ENCODE data around the gene GBA3.

GBA3 gene

GRCh38 chr4:22661443-22661842 lies 31.3 kb upstream of the GBA3 start:
- H3F3A ChIP-seq (ENCODE audit: insufficient read depth, low read length): no peaks in the 10 kb centered on the region
- no peaks in the 10 kb centered on the region for H3K79me2 ChIP-seq (ENCODE audit: insufficient read depth, low read length)
- no peaks in the 10 kb centered on the region for H3K9me3 ChIP-seq (ENCODE audit: low read length)
- H3K9ac ChIP-seq (ENCODE audit: low read length): no peak overlapping the region
- no peak overlapping the region for H3K4me2 ChIP-seq (ENCODE audit: low read length)
- H3K27ac ChIP-seq (ENCODE audit: low read depth, low read length, poor library complexity, severe bottlenecking): no peak overlapping the region
- H3K4me1 ChIP-seq (ENCODE audit: insufficient read depth, low read length, severe bottlenecking): no peaks in the 10 kb centered on the region
- no peaks in the 10 kb centered on the region for H3K9me2 ChIP-seq (ENCODE audit: low read depth, low read length)
- H3K27me3 ChIP-seq (ENCODE audit: insufficient read depth, low read length): no peaks in the 10 kb centered on the region
- H2AFZ ChIP-seq (ENCODE audit: low read length): no peak overlapping the region
- TF ChIP-seq, protein P1, sequence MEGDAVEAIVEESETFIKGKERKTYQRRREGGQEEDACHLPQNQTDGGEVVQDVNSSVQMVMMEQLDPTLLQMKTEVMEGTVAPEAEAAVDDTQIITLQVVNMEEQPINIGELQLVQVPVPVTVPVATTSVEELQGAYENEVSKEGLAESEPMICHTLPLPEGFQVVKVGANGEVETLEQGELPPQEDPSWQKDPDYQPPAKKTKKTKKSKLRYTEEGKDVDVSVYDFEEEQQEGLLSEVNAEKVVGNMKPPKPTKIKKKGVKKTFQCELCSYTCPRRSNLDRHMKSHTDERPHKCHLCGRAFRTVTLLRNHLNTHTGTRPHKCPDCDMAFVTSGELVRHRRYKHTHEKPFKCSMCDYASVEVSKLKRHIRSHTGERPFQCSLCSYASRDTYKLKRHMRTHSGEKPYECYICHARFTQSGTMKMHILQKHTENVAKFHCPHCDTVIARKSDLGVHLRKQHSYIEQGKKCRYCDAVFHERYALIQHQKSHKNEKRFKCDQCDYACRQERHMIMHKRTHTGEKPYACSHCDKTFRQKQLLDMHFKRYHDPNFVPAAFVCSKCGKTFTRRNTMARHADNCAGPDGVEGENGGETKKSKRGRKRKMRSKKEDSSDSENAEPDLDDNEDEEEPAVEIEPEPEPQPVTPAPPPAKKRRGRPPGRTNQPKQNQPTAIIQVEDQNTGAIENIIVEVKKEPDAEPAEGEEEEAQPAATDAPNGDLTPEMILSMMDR (IDR thresholded peaks at IDR 0.05; ENCODE audit: low read length): no peak
- TF ChIP-seq EZH2 (IDR thresholded peaks at IDR 0.05; ENCODE audit: borderline replicate concordance, low read length): no peak
- H3K4me3 ChIP-seq (ENCODE audit: low read depth, low read length, poor library complexity, severe bottlenecking): no peak overlapping the region
- H4K20me1 ChIP-seq (ENCODE audit: insufficient read depth, low read length): no peaks in the 10 kb centered on the region
- no peaks in the 10 kb centered on the region for H3K36me3 ChIP-seq (ENCODE audit: insufficient read depth, low read length)

DNA sequence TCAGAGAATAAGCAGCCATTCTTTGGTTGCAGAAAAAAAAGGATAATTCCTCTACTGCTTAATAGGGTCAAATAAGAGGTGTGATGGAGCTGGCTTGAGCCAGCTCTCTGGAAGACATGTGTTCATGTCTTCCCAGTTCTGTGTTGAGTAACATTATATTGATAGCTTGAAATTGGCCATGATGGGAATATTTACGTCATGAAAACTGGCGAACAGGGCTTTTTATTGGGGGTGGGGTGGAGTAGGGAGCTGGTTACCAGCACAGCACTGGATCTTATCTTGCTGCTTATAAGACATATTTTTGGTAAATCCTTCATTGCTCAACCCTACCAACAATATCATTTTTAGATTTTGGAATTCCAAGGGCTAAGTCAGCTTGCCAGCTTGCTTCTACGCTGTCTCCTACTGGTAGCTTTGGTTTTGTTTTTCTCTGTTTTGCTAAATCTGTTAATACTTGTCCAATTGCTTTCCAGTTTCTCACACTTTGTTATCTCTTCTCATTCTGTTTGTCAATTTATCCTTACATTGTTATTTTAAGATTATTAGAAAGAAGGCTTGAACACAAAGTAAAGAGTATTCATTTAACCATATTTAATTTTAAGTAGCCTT lies 25.3 kb upstream of the GBA3 start:
- H3K79me2 ChIP-seq (ENCODE audit: insufficient read depth, low read length): no peaks in the 10 kb centered on the region
- H3K36me3 ChIP-seq (ENCODE audit: insufficient read depth, low read length): no peaks in the 10 kb centered on the region
- H3K27ac ChIP-seq (ENCODE audit: low read depth, low read length, poor library complexity, severe bottlenecking): no peak overlapping the region
- no peak overlapping the region for H2AFZ ChIP-seq (ENCODE audit: low read length)
- no peaks in the 10 kb centered on the region for H3K4me1 ChIP-seq (ENCODE audit: insufficient read depth, low read length, severe bottlenecking)
- no peak overlapping the region for H3K4me3 ChIP-seq (ENCODE audit: low read depth, low read length, poor library complexity, severe bottlenecking)
- H4K20me1 ChIP-seq (ENCODE audit: insufficient read depth, low read length): no peaks in the 10 kb centered on the region
- H3F3A ChIP-seq (ENCODE audit: insufficient read depth, low read length): no peaks in the 10 kb centered on the region
- no peak for TF ChIP-seq EZH2 (IDR thresholded peaks at IDR 0.05; ENCODE audit: borderline replicate concordance, low read length)
- TF ChIP-seq, protein P1 (IDR thresholded peaks at IDR 0.05; ENCODE audit: low read length): no peak
- no peaks in the 10 kb centered on the region for H3K9me3 ChIP-seq (ENCODE audit: low read length)
- H3K4me2 ChIP-seq (ENCODE audit: low read length): no peak overlapping the region
- no peaks in the 10 kb centered on the region for H3K27me3 ChIP-seq (ENCODE audit: insufficient read depth, low read length)
- H3K9ac ChIP-seq (ENCODE audit: low read length): no peak overlapping the region
- no peaks in the 10 kb centered on the region for H3K9me2 ChIP-seq (ENCODE audit: low read depth, low read length)

- no peak overlapping the region for H3K27ac ChIP-seq (ENCODE audit: low read depth, low read length, poor library complexity, severe bottlenecking)
- H3K4me2 ChIP-seq (ENCODE audit: low read length): no peak overlapping the region
- H3K4me1 ChIP-seq (ENCODE audit: insufficient read depth, low read length, severe bottlenecking): no peaks in the 10 kb centered on the region
- H3K79me2 ChIP-seq (ENCODE audit: insufficient read depth, low read length): no peaks in the 10 kb centered on the region
- H3F3A ChIP-seq (ENCODE audit: insufficient read depth, low read length): no peaks in the 10 kb centered on the region
- no peak overlapping the region for H3K9ac ChIP-seq (ENCODE audit: low read length)
- H2AFZ ChIP-seq (ENCODE audit: low read length): no peak overlapping the region
- no peaks in the 10 kb centered on the region for H4K20me1 ChIP-seq (ENCODE audit: insufficient read depth, low read length)
- no peaks in the 10 kb centered on the region for H3K27me3 ChIP-seq (ENCODE audit: insufficient read depth, low read length)
- TF ChIP-seq EZH2 (IDR thresholded peaks at IDR 0.05; ENCODE audit: borderline replicate concordance, low read length): no peak
- TF ChIP-seq, protein P1 (IDR thresholded peaks at IDR 0.05; ENCODE audit: low read length): no peak
- no peaks in the 10 kb centered on the region for H3K9me3 ChIP-seq (ENCODE audit: low read length)
- H3K4me3 ChIP-seq (ENCODE audit: low read depth, low read length, poor library complexity, severe bottlenecking): no peak overlapping the region
- H3K9me2 ChIP-seq (ENCODE audit: low read depth, low read length): no peaks in the 10 kb centered on the region
- no peaks in the 10 kb centered on the region for H3K36me3 ChIP-seq (ENCODE audit: insufficient read depth, low read length)
Observed at GRCh38 chr4:22668301-22668700, 24.4 kb upstream of the GBA3 start.

Data from OCI-LY1 (cell line).